CD14-positive monocyte (primary cell): ENCODE results near the gene SPRR2G. TPM values are rescaled to one million over a fixed set of nuclear protein-coding genes. Genes with fewer than 3 reads are reported as not detected.
"Not testable (repeated sequence)": the region's sequence is repeated elsewhere in the genome, so short reads cannot be mapped to it uniquely, and the experiment has no call there.

Experiments used
- DNase-seq, 3 donors: peaks; one replicate each; pipeline ENCODE4 v3.0.0-alpha.2; 2011 to 2022
- H2AFZ ChIP-seq: 2 replicates; pipeline ENCODE4 v1.6.0; 2012; ENCODE audit warnings: mild to moderate bottlenecking, low read depth, low read length, inconsistent platforms; ENCODE audit not compliant: insufficient read depth, poor library complexity, severe bottlenecking
- H3K27ac ChIP-seq, 2 donors: 1 replicate in 1 of 2; 2 replicates in 1 of 2; pipeline ENCODE4 v1.5.1; 2012 to 2013; ENCODE audit warnings: low read length in 2 of 2, control low read depth in 1 of 2, inconsistent platforms in 1 of 2, low read depth in 1 of 2, mild to moderate bottlenecking in 1 of 2
- H3K27me3 ChIP-seq, 2 donors: one replicate each; pipeline versions ENCODE4 v1.6.0 to v1.6.1; 2011 to 2013; ENCODE audit warnings: low read length in 2 of 2; ENCODE audit not compliant: control insufficient read depth in 2 of 2, insufficient read depth in 2 of 2
- H3K36me3 ChIP-seq, 2 donors: replicated peaks in 1 of 2; 1 replicate in 1 of 2; 2 replicates in 1 of 2; pipeline versions ENCODE4 v1.5.1 to v1.6.1; 2012 to 2013; ENCODE audit warnings: low read length in 2 of 2, control low read depth in 1 of 2, inconsistent platforms in 1 of 2, mild to moderate bottlenecking in 1 of 2; ENCODE audit not compliant: insufficient read depth in 2 of 2, control insufficient read depth in 1 of 2
- H3K4me1 ChIP-seq, 2 donors: 1 replicate in 1 of 2; 2 replicates in 1 of 2; pipeline versions ENCODE4 v1.5.1 to v1.6.1; 2012 to 2013; ENCODE audit warnings: low read length in 2 of 2, control low read depth in 1 of 2, inconsistent platforms in 1 of 2, mild to moderate bottlenecking in 1 of 2, moderate library complexity in 1 of 2; ENCODE audit not compliant: insufficient read depth in 2 of 2, control insufficient read depth in 1 of 2
- H3K4me2 ChIP-seq: replicated peaks from 2 replicates; pipeline ENCODE3; 2012; ENCODE audit warnings: low read length, moderate library complexity, mild to moderate bottlenecking; ENCODE audit not compliant: poor library complexity, severe bottlenecking; ENCODE audit errors: extremely low read depth
- H3K4me3 ChIP-seq, 3 experiments: fragments of 200-600 bp in 1 of 3; sonication (generic) in 1 of 3; replicated peaks in 1 of 3; 1 replicate in 2 of 3; 2 replicates in 1 of 3; pipeline ENCODE4 v1.5.1; 2011 to 2013; ENCODE audit warnings: low read length in 3 of 3, mild to moderate bottlenecking in 3 of 3, control low read depth in 2 of 3, low read depth in 2 of 3, inconsistent platforms in 1 of 3, moderate library complexity in 1 of 3
- H3K79me2 ChIP-seq: 2 replicates; pipeline ENCODE4 v1.6.0; 2012; ENCODE audit warnings: mild to moderate bottlenecking, control low read depth, inconsistent platforms, low read length, moderate library complexity; ENCODE audit not compliant: insufficient read depth
- H3K9ac ChIP-seq: 2 replicates; pipeline ENCODE4 v1.6.0; 2017; ENCODE audit warnings: low read length, mild to moderate bottlenecking; ENCODE audit not compliant: insufficient read depth, poor library complexity, severe bottlenecking
- H3K9me3 ChIP-seq, 2 donors: replicated peaks in 1 of 2; 1 replicate in 1 of 2; 2 replicates in 1 of 2; pipeline versions ENCODE4 v1.5.1 to v1.6.1; 2012 to 2013; ENCODE audit warnings: low read length in 2 of 2, control low read depth in 1 of 2; ENCODE audit not compliant: control insufficient read depth in 1 of 2, insufficient read depth in 1 of 2
- H4K20me1 ChIP-seq: 2 replicates; pipeline ENCODE4 v1.6.0; 2012; ENCODE audit warnings: mild to moderate bottlenecking, low read length, control low read depth, moderate library complexity; ENCODE audit not compliant: insufficient read depth
- H3K27ac Mint-ChIP-seq, 7 donors: one replicate each; pipeline ENCODE4 v1.8.0; 2020; ENCODE audit warnings: mild to moderate bottlenecking in 7 of 7, mixed read lengths in 7 of 7, moderate library complexity in 6 of 7, inconsistent platforms in 2 of 7
- H3K27me3 Mint-ChIP-seq, 3 donors: one replicate each; pipeline ENCODE4 v1.8.0; 2021 to 2022; ENCODE audit warnings: low read depth in 3 of 3, mild to moderate bottlenecking in 3 of 3, mixed read lengths in 3 of 3, moderate library complexity in 3 of 3, inconsistent platforms in 1 of 3
- H3K36me3 Mint-ChIP-seq, 2 donors: one replicate each; pipeline ENCODE4 v1.8.0; 2020; ENCODE audit warnings: mixed read lengths in 2 of 2, inconsistent platforms in 1 of 2, mild to moderate bottlenecking in 1 of 2
- H3K4me1 Mint-ChIP-seq: one replicate; pipeline ENCODE4 v1.8.0; 2020; ENCODE audit warnings: mild to moderate bottlenecking, mixed read lengths
- H3K4me3 Mint-ChIP-seq, 2 donors: one replicate each; pipeline ENCODE4 v1.8.0; 2020; ENCODE audit warnings: mild to moderate bottlenecking in 2 of 2, mixed read lengths in 2 of 2, moderate library complexity in 1 of 2
- H3K9me3 Mint-ChIP-seq, 7 donors: one replicate each; pipeline ENCODE4 v1.8.0; 2020 to 2022; ENCODE audit warnings: mixed read lengths in 7 of 7, mild to moderate bottlenecking in 6 of 7, moderate library complexity in 6 of 7, inconsistent platforms in 2 of 7
- WGBS: methylation state at CpG from one replicate; pipeline ENCODE4 v1.1.5; 2013; ENCODE audit warnings: missing lambda C conversion rate; ENCODE audit not compliant: insufficient coverage; 5-methylcytosine and 5-hydroxymethylcytosine counted together
- intact Hi-C, 2 donors: fragments of 100-400 bp; cut with micrococcal nuclease; formaldehyde crosslinking; loops; one replicate each; pipeline versions ENCODE4 v1.15.0 to v1.15.1; 2023
- polyA plus RNA-seq, 3 donors: library from polyadenylated mRNA; depleted of rRNA in 1 of 3; unstranded in 2 of 3; stranded (reverse) in 1 of 3; fragments of 300-500 nt in 2 of 3; fragments of >200 nt in 1 of 3; fragmentation: Illumina TruSeq in 2 of 3; gene quantifications; 1 replicate in 2 of 3; 2 replicates in 1 of 3; pipeline ENCODE4 v1.2.3, GENCODE V29; 2012 to 2021
- TF ChIP-seq, protein P1 (sequence below): fragments of 200-600 bp; IDR thresholded peaks from one replicate; pipeline ENCODE4 v1.8.0; 2022; ENCODE audit warnings: antibody characterized with exemption, mild to moderate bottlenecking

Gene SPRR2G
- polyA plus RNA-seq, 3 donors = not detected

DNA sequence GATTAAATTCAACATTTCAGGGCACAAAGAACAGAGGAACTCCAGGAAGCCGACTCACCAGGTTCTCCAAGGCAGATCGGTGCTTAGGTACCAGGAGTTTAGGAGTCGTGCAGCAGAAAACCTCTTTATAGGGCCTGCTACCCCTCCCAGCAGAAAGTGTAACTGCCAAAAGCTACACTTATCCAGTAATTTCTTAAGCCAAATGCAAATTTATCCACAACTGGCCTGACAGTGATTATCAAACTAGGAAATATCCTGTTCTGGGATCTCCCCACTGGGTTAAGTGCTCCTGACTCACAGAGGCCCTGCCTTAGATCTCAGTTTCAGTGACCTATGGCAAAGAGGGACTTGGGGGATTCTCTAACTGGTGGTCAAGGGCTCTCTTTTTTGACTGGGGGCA lies 37.3 kb downstream of the SPRR2G start, which contains the start of gene SPRR2F:
TSS of gene SPRR2F (minus strand) at position 101 of the 400 bp plus-strand sequence. CDS start 783 bp downstream, outside the sequence.
- intact Hi-C loops = no loop called here
- WGBS = 100% methylated on average over 3 of the region's 3 CpGs
- H3K27me3 ChIP-seq = peaks cover 0 to 2% of the 10 kb centered on the region in 2 donors
- Mint-ChIP-seq H3K9me3 (peaks cover 0 to 7% (median 2%) of the 10 kb centered on the region in 7 donors), H3K4me3 (no peak within 1 kb of the TSS), H3K27me3 (peaks cover 2 to 5% (median 5%) of the 10 kb centered on the region in 3 donors), H3K27ac (no peak within 1 kb of the TSS), H3K36me3 (no peaks in the 10 kb centered on the region), H3K4me1 (no peaks in the 10 kb centered on the region)
- H2AFZ ChIP-seq = no peak within 1 kb of the TSS
- H3K9ac ChIP-seq = no peak within 1 kb of the TSS
- H3K4me3 ChIP-seq = no peak within 1 kb of the TSS
- no peak within 1 kb of the TSS for H3K27ac ChIP-seq
- no peaks in the 10 kb centered on the region for H3K9me3 ChIP-seq
- H3K36me3 ChIP-seq = no peaks in the 10 kb centered on the region
- H3K4me1 ChIP-seq = no peaks in the 10 kb centered on the region
- no peak for DNase-seq
- no peak within 1 kb of the TSS for H3K4me2 ChIP-seq
- TF ChIP-seq, protein P1, sequence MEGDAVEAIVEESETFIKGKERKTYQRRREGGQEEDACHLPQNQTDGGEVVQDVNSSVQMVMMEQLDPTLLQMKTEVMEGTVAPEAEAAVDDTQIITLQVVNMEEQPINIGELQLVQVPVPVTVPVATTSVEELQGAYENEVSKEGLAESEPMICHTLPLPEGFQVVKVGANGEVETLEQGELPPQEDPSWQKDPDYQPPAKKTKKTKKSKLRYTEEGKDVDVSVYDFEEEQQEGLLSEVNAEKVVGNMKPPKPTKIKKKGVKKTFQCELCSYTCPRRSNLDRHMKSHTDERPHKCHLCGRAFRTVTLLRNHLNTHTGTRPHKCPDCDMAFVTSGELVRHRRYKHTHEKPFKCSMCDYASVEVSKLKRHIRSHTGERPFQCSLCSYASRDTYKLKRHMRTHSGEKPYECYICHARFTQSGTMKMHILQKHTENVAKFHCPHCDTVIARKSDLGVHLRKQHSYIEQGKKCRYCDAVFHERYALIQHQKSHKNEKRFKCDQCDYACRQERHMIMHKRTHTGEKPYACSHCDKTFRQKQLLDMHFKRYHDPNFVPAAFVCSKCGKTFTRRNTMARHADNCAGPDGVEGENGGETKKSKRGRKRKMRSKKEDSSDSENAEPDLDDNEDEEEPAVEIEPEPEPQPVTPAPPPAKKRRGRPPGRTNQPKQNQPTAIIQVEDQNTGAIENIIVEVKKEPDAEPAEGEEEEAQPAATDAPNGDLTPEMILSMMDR = no peak
- H4K20me1 ChIP-seq = no peaks in the 10 kb centered on the region
- H3K79me2 ChIP-seq = no peaks in the 10 kb centered on the region

DNA sequence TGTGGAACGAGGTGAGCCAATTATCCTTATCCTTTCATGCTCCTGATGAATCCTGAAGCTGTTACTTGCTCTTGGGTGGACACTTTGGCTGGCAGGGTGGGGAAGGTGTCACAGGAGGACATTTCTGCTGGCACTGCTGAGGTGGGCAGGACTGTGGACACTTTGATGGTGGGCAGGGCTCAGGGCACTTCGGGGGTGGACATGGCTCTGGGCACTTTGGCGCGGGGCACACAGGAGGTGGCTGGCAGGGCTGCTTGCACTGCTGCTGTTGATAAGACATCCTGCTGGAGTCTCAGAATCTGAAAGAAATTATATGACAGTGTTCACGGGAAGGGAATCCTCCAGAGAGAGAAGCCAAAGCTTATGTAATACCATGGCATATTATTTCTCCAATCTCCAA lies 38.2 kb downstream of the SPRR2G start:
- H3K9me3 Mint-ChIP-seq, H3K27ac ChIP-seq: not testable (repeated sequence)

More for the DNA sequence above, 38.2 kb downstream of the SPRR2G start:
- H3K4me3 ChIP-seq, H3K27me3 Mint-ChIP-seq, H3K79me2 ChIP-seq, intact Hi-C loops, H3K4me1 ChIP-seq, DNase-seq, H3K27me3 ChIP-seq, H3K27ac Mint-ChIP-seq, H3K4me3 Mint-ChIP-seq, H3K9ac ChIP-seq, H3K4me1 Mint-ChIP-seq, H2AFZ ChIP-seq, H3K4me2 ChIP-seq, H3K36me3 ChIP-seq, H3K36me3 Mint-ChIP-seq, H4K20me1 ChIP-seq, H3K9me3 ChIP-seq: not testable (repeated sequence)
- 79% methylated on average over 3 of the region's 5 CpGs for WGBS
